RWPE1 (cell line): Measurements from ENCODE around the gene ADCY4.
"Not testable (repeated sequence)": the region's sequence is repeated elsewhere in the genome, so short reads cannot be mapped to it uniquely, and the experiment has no call there.

Source experiments
- CTCF ChIA-PET: fragments of 350-600 bp; sonication (Branson Sonifier 250); formaldehyde crosslinking; extraction: SDS; loops from one replicate; lab custom pipeline; 2021; lab: Yijun Ruan, JAX
- POLR2A ChIA-PET: fragments of 400-600 bp; formaldehyde crosslinking; extraction: SDS; loops from one replicate; lab custom pipeline; 2020; ENCODE audit warnings: antibody characterized with exemption; ENCODE audit not compliant: low non-redundant PET; lab: Yijun Ruan, JAX
- DNase-seq: peaks from one replicate; pipeline ENCODE4 v3.0.0; 2012; ENCODE audit warnings: low spot score
- H3K27ac ChIP-seq: fragments of 450-650 bp; 2 replicates; pipeline ENCODE4 v1.5.1; 2017
- TF ChIP-seq, protein P1 (sequence below): fragments of 450-650 bp; conservative IDR thresholded peaks from 2 replicates; pipeline ENCODE4 v1.5.1; 2017; ENCODE audit warnings: low read depth, mild to moderate bottlenecking

Gene ADCY4

DNA sequence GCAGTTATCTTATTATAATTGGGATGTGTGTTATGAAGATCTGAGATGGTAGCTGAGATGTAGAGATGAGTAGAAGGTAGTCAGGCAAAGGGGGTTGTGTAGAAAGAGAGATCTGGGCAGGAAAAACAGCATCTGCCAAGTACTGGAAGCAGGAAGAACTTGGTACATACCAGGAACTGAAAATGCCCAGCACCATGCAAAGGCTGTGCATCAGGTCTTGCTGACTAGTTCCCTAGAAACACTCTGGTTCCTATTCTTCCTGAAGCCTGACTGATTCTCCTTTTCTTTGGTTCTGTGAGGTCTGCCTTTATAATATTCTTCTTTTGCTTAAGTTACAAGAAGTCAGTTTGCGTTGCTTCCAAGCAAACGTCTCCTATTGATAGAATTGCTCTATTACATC is 26.5 kb upstream of the ADCY4 start:
- ChIA-PET CTCF (interaction anchor here (0.6 to 1.4 kb wide), 4 partner anchors 13 to 1222 kb away, joined by 3 to 8 read pairs (median 4); no protein-coding TSS in a partner anchor), POLR2A (interaction anchor here (0.6 kb wide), 1 partner anchor 239 kb away, joined by 5 read pairs; no protein-coding TSS in a partner anchor)
- no peak for DNase-seq
- TF ChIP-seq, protein P1, sequence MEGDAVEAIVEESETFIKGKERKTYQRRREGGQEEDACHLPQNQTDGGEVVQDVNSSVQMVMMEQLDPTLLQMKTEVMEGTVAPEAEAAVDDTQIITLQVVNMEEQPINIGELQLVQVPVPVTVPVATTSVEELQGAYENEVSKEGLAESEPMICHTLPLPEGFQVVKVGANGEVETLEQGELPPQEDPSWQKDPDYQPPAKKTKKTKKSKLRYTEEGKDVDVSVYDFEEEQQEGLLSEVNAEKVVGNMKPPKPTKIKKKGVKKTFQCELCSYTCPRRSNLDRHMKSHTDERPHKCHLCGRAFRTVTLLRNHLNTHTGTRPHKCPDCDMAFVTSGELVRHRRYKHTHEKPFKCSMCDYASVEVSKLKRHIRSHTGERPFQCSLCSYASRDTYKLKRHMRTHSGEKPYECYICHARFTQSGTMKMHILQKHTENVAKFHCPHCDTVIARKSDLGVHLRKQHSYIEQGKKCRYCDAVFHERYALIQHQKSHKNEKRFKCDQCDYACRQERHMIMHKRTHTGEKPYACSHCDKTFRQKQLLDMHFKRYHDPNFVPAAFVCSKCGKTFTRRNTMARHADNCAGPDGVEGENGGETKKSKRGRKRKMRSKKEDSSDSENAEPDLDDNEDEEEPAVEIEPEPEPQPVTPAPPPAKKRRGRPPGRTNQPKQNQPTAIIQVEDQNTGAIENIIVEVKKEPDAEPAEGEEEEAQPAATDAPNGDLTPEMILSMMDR = no peak
- no peak overlapping the region for H3K27ac ChIP-seq

- POLR2A ChIA-PET = no interaction called here
- CTCF ChIA-PET = no interaction called here
- no peak for DNase-seq
- TF ChIP-seq, protein P1 = no peak
- no peak overlapping the region for H3K27ac ChIP-seq
These were observed 25.4 kb upstream of the ADCY4 start for GRCh38 chr14:24360281-24360680.

GRCh38 chr14:24356208-24356607 is 21.3 kb upstream of the ADCY4 start:
- CTCF ChIA-PET = interaction anchor here (0.6 to 0.7 kb wide), 2 partner anchors 8 to 23 kb away, joined by 3 read pairs; no protein-coding TSS in a partner anchor
- DNase-seq = no peak
- POLR2A ChIA-PET = no interaction called here
- no peak overlapping the region for H3K27ac ChIP-seq
- TF ChIP-seq, protein P1 = no peak

- ChIA-PET CTCF (no interaction called here), POLR2A (no interaction called here)
- H3K27ac ChIP-seq = no peak overlapping the region
These were observed 20.1 kb upstream of the ADCY4 start for GRCh38 chr14:24355009-24355408.

GRCh38 chr14:24354482-24354825 is 19.6 kb upstream of the ADCY4 start:
- DNase-seq, POLR2A ChIA-PET, CTCF ChIA-PET, H3K27ac ChIP-seq: not testable (repeated sequence)

More at GRCh38 chr14:24355009-24355408, 20.1 kb upstream of the ADCY4 start:
- TF ChIP-seq, protein P1 = no peak
- no peak for DNase-seq

- POLR2A ChIA-PET = no interaction called here
- H3K27ac ChIP-seq = no peak overlapping the region
- no peak for DNase-seq
- CTCF ChIA-PET = no interaction called here
- TF ChIP-seq, protein P1 = no peak
These were observed 18.9 kb upstream of the ADCY4 start for GRCh38 chr14:24353559-24354481.

GRCh38 chr14:24351517-24351916 is 16.6 kb upstream of the ADCY4 start:
- ChIA-PET CTCF (interaction anchor here (1.0 to 1.2 kb wide), 2 partner anchors 18 to 80 kb away, joined by 3 to 4 read pairs; no protein-coding TSS in a partner anchor), POLR2A (no interaction called here)
- no peak overlapping the region for H3K27ac ChIP-seq
- no peak for DNase-seq
- TF ChIP-seq, protein P1 = no peak
